HG02981 (cell line): Measurements from ENCODE around the gene QRICH1.

Experiments
- ATAC-seq: cut with Tn5 transposase; IDR thresholded peaks from one replicate; pipeline ENCODE4 v1.9.1; 2021; ENCODE audit warnings: mild to moderate bottlenecking, moderate library complexity; ENCODE audit not compliant: unreplicated experiment

Gene QRICH1

GRCh38 chr3:49034650-49035049 is 59.2 kb downstream of the QRICH1 start:
- ATAC-seq, result no peak

GRCh38 chr3:49032646-49033304 is 61.1 kb downstream of the QRICH1 start:
- ATAC-seq, result no peak

DNA sequence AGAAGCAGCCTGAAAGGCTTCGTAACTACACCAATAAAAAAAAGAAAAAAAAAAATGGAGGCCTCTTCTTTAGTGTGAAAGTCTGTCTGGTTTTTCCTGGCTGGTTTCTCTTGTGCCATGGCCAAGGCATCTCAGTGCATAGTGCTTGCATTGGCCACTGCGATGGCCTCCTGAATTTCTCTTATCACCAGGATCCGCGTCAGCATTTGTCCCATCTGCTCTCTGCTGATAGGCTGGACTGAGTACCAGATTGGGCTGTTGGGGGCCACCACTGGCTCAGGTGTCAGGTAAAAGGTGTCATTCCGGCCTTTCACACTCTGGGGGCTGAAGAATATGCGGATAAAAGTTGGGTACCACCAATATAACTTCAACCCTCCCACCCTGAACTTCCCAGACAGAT is 63.5 kb downstream of the QRICH1 start:
- ATAC-seq, result no peak

DNA sequence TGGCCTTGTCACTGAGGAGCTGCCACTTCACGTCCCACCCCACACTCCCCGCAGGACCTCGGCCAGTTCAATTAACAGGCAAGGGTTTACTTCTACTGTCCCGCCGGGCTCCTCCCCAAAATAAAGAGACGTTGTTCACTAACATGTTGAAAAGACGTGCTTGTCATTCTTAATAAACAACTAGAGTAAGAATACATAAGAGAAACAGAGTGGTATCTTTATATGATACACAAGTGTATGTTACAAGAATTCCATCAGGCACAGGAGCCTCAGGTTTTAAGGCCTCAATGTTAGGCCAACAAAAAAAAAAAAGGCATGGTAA is 64.3 kb downstream of the QRICH1 start:
- ATAC-seq, result no peak

DNA sequence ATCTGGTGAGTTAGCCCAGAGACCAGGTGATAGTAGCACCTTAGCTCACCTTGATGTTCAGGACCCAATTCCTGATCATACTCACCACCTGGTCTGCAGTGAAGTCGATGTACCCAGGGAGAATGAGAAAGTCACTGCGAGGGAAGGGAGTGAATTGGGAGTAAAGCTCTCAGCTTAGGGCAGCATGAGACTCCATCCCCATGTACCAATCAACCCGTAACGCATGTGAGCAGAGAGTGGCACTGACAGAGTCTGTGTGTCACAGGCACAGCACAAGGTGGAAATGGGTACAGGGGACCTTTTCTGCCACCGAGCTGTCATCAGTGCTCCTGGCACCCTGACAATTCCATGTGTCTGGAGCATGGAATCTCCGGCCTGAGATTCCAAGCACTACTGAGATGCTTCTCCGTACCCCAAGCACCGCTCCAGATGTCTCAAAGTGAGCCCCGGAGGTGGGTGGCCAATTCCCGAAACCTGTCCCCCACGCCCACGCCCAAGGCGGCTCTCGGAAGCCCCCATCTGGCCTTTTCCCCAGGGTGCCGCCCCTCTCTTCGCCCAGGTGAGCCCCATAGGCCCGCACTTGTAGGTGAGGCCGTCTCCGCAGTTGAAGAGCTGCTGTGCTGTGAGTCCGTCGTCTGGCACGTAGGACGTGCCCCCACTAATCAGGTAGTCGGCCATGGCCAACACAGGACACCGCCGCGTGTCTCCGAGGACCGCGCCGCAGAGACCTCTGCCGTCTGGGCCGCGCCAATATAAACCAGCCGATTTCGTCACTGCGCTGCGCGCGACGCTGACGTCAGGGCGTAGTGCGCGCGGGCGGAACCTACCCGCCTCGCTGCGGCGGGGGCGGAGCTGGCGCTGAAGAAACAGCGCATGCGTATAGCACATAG is 65.0 kb downstream of the QRICH1 start, which contains the start of gene IMPDH2:
IMPDH2 (minus strand) TSS at position 726 of the 890 bp plus-strand sequence; CDS start at position 678, 48 bp downstream.
- peak; percentile 88 for ATAC-seq

DNA sequence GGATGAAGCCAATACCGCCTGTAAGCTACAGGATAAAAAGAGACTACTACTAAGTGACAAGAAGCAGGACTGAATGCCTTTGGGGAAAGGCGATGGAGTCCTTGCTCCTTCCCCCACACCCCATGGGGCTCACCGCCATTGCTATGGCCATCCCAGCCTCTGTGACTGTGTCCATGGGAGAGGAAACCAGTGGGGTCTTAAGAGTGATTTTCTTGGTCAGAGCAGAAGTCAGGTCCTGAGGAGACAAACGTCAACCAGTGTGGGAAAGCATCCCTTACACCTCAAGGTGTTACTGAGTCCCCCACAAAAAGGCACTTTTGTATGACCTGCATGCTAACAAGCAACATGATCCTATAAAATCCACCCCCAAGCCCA is 65.6 kb downstream of the QRICH1 start:
- ATAC-seq, result no peak

DNA sequence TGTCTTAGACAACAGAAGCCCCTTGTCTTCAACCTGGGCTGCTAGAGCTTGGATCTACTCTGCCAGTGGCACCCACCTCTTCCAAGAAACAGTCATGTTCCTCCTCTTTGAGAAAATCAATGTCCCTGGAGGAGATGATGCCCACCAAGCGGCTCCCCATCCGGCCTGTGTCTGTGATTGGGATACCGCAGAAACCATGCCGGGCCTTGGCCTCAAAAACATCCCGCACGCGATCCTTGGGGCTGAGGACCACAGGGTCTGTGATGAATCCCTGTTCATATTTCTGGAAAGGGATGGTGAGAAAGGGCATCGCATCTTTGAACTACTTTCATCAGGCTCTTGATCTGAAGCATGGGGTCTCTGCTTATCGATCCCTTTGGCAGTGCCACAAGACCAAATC is 66.2 kb downstream of the QRICH1 start:
- no peak for ATAC-seq

GRCh38 chr3:49026536-49026935 is 67.3 kb downstream of the QRICH1 start:
- no peak for ATAC-seq

- ATAC-seq, result no peak
These were observed 67.9 kb downstream of the QRICH1 start for GRCh38 chr3:49025793-49026520.

DNA sequence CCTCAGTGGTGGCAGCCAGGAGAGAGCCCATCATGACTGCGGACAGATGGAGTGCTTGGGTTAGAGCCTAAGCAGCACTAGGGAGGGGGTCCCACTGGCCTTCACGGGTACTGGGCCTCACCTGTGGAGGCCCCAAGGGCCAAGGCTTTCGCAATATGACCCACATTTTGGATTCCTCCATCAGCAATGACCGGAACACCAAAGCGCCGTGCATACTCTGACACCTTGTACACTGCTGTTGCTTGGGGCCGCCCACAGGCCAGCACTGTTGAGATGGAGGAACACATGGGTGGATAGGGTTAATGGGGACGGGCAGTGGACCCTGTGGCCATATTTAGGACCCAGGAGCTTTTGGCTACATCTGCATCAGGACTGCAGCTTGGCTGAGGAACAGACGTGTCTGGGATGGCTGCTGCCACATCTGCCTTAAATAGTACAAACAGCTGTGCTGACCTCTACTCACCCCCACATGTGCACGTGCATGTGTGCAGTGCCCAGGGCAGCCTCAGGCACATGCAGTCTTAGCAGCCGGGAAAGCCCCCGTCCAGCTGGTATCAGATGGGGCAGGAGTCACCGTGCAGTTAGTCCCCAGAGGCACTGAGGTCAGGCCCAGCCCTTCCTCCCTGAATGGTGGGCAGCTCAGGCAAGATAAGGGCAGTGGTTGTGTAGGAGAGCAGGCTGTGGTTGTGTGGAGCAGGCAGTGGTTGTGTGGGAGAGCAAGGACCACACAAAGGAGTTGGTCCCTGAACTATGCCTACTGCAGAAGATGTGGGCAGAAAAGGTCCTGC is 68.7 kb downstream of the QRICH1 start:
- no peak for ATAC-seq

DNA sequence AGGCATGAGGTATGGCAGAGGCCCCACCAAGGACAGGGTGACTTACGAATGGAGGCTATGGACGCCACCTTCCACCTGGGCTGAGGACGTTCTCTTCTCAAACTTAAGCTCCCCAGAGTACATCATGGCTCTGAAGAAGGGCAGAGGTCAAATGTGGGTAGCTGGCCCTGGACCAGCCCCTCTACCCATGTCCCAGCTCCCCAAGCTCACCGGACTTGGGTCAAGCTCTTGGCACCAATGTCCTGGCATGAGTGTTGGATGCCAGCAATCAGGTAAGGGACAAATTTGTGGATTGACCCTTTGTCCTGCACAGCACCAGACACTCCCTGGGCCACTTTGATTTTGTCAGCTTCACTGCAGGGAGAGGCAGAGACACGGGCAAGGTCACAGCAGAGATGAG is 69.4 kb downstream of the QRICH1 start:
- ATAC-seq, result no peak

GRCh38 chr3:49023775-49024174 is 70.1 kb downstream of the QRICH1 start:
- no peak for ATAC-seq

DNA sequence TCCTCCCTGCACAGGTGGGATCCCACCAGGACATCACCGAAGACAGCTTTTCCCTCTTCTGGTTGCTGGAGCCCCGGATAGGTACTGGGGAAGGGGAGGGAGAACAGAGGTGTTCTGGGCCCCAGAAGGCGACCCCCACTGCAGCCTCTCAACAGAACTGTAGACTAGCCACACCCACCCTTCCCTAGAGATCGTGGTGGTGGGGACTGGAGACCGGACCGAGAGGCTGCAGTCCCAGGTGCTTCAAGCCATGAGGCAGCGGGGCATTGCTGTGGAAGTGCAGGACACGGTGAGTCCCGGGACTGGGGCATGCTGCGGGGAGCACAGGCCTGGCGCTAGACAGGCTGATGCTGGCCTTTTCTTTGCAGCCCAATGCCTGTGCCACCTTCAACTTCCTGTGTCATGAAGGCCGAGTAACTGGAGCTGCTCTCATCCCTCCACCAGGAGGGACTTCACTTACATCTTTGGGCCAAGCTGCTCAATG is 71.1 kb downstream of the QRICH1 start:
- ATAC-seq, result no peak

- peak; percentile 58 for ATAC-seq
These were observed 71.8 kb downstream of the QRICH1 start, which contains the start of gene NDUFAF3 for GRCh38 chr3:49021813-49022687. TSS of gene NDUFAF3 (plus strand) at chr3:49022121. CDS start at chr3:49022145, 24 bp downstream.

GRCh38 chr3:49021213-49021812 is 72.6 kb downstream of the QRICH1 start:
- peak; percentile 44 for ATAC-seq

DNA sequence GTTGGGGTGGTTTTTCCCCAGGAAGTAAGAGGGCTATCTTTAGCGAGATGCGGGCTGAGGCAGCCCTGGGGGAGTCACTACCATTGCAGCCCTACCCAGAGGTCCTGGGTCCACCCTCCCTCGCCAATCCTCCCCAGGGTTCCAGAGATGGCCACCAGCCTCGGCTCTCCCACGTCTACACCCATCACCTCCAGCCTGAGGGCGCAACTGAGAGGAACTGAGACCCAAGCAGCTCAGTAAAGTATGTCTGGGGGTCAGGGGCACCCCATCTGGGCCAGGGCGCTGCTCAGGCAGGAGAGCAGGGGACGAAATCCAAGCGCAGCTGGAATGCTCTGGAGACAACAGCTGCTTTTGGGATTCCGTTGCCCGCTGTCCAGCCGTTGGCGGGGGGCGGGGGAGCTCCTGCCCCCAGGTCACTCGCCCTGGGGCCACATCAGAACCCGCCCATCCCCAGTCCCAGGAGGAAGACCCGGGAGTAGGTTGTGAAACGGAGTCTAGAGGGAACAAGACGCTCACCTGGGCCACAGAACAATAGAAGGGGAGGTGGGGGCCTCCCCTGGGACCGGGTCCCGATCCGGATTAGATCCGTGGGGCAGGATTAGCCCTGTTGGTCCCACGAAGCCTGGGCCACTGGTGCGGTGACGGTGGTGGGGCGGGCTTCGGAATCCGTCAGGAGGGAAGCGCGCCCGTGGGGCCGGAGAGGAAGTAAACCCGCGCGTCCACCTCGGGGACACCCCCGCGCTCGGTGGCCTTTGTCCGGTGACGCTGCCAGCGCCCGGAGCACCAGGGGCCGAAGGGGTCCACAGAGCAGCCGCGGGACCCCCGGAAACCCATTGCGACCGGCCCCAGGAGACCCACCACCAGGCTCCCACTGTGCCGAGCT is 73.3 kb downstream of the QRICH1 start:
- no peak for ATAC-seq

DNA sequence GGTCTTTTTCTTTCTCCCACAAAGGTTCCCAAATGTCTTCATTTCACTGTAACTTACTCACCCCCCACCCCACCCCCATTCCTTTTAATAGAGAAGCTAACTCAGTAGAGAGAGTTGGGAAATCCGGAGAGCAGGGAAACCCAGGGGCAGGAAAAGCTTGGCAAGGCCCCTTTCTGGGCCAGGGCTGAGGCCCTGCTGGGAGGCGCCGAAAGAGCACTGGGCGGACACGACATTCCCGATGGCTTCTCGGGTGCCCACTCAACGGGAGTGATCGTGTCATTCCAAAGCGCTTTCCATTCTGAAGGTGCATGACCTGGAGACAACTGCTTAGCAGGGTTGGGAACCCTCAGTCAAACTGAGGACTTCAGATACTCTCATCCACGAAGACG is 73.9 kb downstream of the QRICH1 start:
- ATAC-seq, result no peak

DNA sequence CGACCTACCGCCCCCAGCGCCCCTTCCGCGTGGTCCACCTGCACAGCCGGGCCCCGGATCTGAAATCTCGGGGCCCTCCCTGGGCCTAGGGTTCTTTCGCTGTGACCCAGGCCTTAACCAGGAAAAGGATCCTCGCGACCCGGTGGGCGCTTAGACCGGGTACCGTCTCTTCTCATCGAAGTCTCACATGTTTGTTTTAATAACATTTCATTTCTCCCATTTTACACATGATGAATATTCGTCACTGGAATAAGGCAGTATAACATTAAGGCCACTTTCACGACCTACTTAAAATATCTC is 75.2 kb downstream of the QRICH1 start:
- ATAC-seq, result no peak
